B cell (primary cell): ENCODE results near the gene TBX2.

Source experiments
- CTCF ChIP-seq: fragments of 200-600 bp; IDR thresholded peaks from one replicate; pipeline ENCODE4 v1.8.0; 2022; ENCODE audit warnings: antibody characterized with exemption, mild to moderate bottlenecking
- EZH2 ChIP-seq: IDR thresholded peaks from 2 replicates; pipeline ENCODE4 v1.6.1; 2012; ENCODE audit warnings: borderline replicate concordance, low read depth, mild to moderate bottlenecking, moderate library complexity, low read length; ENCODE audit not compliant: insufficient read depth, poor library complexity, severe bottlenecking

- no peak for TF ChIP-seq CTCF
- no peak for TF ChIP-seq EZH2
These were observed 4.9 kb downstream of the TBX2 start for GRCh38 chr17:61404663-61404912.
